ENCODE measurements around the gene MEGF9. TPM values are rescaled to one million over a fixed set of nuclear protein-coding genes. Genes with fewer than 3 reads are reported as not detected.

The MEGF9 gene
- total RNA-seq, 2 donors from 2014 or later, result 7.2 to 9.0 TPM

DNA sequence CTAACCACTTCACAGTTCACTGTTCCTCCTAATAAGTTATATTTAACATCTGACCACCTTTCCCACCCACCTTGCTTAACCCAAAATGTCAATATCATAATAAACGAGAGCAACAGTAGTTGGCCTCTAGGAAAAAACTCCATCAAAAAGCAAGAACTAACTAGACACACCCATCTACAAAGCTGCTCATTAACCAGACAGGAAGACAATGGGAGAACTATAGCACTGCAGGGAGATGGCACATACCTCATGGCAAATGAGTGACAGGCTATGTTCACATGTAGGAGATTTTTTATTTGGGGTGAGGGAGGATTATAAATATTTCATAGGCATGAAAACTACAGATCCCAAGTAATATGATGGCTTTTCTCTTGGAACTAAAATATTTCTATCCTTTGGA, 110.7 kb downstream of the MEGF9 start:
- intact Hi-C loops (cut with DNase I), result no loop called here
- Histone ChIP-seq H3K4me1 (no peaks in the 10 kb centered on the region), H3K4me3 (no peak overlapping the region), H3K27ac (no peak overlapping the region), H3K27me3 (no peaks in the 10 kb centered on the region), H3K9me3 (no peaks in the 10 kb centered on the region), H3K36me3 (no peaks in the 10 kb centered on the region), H3K9ac (ENCODE audit: low read depth in 2 of 2, low read length in 2 of 2) (no peak overlapping the region)
- peak; percentile 29 for DNase-seq
- TF ChIP-seq CTCF (IDR thresholded peaks at IDR 0.05), result no peak

DNA sequence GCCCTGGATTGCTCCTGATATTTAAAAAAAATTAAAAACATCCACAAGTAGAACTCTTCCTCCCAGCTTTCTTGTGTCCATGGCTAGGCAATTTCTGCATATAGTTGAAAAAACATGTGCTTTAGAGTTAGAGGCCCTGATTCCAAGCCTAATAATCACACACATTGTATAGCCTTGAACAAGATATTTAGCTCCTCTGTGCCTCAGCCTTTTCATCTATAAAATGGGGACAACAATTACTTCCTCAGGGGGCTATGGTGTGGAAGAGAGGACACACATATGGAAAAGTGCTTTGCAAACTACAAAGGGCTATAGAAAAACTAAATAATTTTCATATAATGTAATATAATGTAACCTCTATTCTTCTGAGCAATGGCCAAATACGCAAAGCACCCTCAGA, 111.3 kb downstream of the MEGF9 start:
- intact Hi-C loops (cut with DNase I), result no loop called here

DNA sequence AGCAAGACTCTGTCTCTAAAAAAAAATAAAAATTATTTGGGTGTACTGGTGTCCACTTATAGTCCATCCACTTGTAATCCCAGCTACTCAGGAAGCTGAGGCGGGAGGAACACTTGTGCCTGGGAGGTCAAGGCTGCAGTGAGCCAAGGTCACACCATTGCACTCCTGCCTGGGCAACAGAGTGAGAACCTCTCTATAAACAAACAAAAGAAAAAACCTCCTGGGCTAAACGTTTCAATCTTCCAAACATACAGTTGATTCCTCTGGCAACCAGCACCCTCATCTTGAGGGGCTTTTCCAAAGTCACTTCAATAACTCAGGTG, 120.4 kb downstream of the MEGF9 start:
- H3K27me3 ChIP-seq, result no peaks in the 10 kb centered on the region
- H3K36me3 ChIP-seq, result no peaks in the 10 kb centered on the region
- intact Hi-C loops (cut with DNase I), result no loop called here
- no peaks in the 10 kb centered on the region for H3K9me3 ChIP-seq
- no peak overlapping the region for H3K27ac ChIP-seq
- TF ChIP-seq CTCF (IDR thresholded peaks at IDR 0.05), result no peak
- no peak for DNase-seq
- H3K4me3 ChIP-seq, result no peak overlapping the region
- no peak overlapping the region for H3K9ac ChIP-seq (ENCODE audit: low read depth in 2 of 2, low read length in 2 of 2)
- H3K4me1 ChIP-seq, result no peaks in the 10 kb centered on the region

More for the DNA sequence above, 111.3 kb downstream of the MEGF9 start:
- Histone ChIP-seq H3K27ac (no peak overlapping the region), H3K36me3 (no peaks in the 10 kb centered on the region), H3K9ac (ENCODE audit: low read depth in 2 of 2, low read length in 2 of 2) (no peak overlapping the region), H3K27me3 (no peaks in the 10 kb centered on the region), H3K4me3 (no peak overlapping the region), H3K9me3 (no peaks in the 10 kb centered on the region), H3K4me1 (no peaks in the 10 kb centered on the region)
- no peak for DNase-seq
- TF ChIP-seq CTCF (IDR thresholded peaks at IDR 0.05), result no peak

GRCh38 chr9:120593250-120593954, 120.9 kb downstream of the MEGF9 start:
- Histone ChIP-seq H3K9me3 (no peaks in the 10 kb centered on the region), H3K27me3 (no peaks in the 10 kb centered on the region), H3K36me3 (no peaks in the 10 kb centered on the region), H3K27ac (no peak overlapping the region), H3K4me3 (no peak overlapping the region), H3K9ac (ENCODE audit: low read depth in 2 of 2, low read length in 2 of 2) (no peak overlapping the region), H3K4me1 (no peaks in the 10 kb centered on the region)
- no peak for TF ChIP-seq CTCF (IDR thresholded peaks at IDR 0.05)
- intact Hi-C loops (cut with DNase I), result no loop called here
- no peak for DNase-seq

DNA sequence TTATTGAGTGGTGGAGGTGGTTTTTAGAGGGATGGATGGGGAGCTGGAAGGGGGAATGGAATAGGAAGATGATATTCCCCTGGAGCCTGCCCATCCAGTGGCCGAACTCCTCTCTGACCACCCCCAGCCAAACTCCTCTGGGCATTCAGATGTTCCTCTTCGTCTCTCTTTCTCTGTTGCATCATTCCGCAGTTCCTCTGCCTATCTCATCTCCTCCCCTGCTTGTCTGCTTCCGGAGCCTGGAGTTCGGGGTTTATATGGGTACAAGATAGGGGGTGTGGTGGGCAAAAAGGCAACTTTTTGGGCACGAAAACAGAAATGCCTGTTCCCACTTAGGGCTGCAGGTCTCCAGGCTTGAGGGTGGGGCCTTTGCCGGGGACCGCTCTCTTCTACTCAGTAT, 122.1 kb downstream of the MEGF9 start:
- no peak for TF ChIP-seq CTCF (IDR thresholded peaks at IDR 0.05)
- Histone ChIP-seq H3K4me1 (no peaks in the 10 kb centered on the region), H3K9ac (ENCODE audit: low read depth in 2 of 2, low read length in 2 of 2) (no peak overlapping the region), H3K27me3 (no peaks in the 10 kb centered on the region), H3K27ac (no peak overlapping the region), H3K36me3 (no peaks in the 10 kb centered on the region), H3K9me3 (no peaks in the 10 kb centered on the region), H3K4me3 (no peak overlapping the region)
- DNase-seq, result no peak
- intact Hi-C loops (cut with DNase I), result no loop called here
